ENCODE results near the gene KRT8.

KRT8 gene

DNA sequence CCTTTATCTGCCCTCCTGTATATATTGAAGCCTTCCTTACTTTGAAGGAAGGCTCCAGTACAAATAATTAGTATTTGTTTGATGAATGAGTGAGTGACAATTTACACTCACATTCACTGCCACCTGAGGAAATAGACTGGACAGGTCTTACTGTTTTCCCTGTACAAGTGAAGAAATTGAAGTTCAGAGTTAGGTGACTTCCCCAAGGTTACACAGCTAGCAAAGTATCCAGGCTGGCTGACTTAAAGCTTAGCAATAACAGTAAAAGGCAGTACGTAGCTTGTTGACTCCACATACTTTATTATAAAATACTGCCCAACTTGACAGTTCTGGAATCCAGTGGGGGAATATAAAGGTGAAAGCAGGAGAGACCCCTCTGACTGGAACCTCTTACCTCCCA lies 41.5 kb upstream of the KRT8 start:
- no peak overlapping the region for H3K27ac ChIP-seq (ENCODE audit: low read depth, low read length)
- H3K79me2 ChIP-seq (ENCODE audit: control insufficient read depth, insufficient read depth, low read length, unreplicated experiment): no peaks in the 10 kb centered on the region
- no peaks in the 10 kb centered on the region for H3K36me3 ChIP-seq (ENCODE audit: insufficient read depth, low read length)
- H2AFZ ChIP-seq (ENCODE audit: low read length, unreplicated experiment): no peak overlapping the region
- peaks cover 20% of the 10 kb centered on the region for H3K4me1 ChIP-seq (ENCODE audit: control insufficient read depth, insufficient read depth, low read length, unreplicated experiment)
- H3K4me3 ChIP-seq (ENCODE audit: low read depth, low read length): no peak overlapping the region
- H3K27me3 ChIP-seq (ENCODE audit: insufficient read depth, low read length): no peaks in the 10 kb centered on the region

DNA sequence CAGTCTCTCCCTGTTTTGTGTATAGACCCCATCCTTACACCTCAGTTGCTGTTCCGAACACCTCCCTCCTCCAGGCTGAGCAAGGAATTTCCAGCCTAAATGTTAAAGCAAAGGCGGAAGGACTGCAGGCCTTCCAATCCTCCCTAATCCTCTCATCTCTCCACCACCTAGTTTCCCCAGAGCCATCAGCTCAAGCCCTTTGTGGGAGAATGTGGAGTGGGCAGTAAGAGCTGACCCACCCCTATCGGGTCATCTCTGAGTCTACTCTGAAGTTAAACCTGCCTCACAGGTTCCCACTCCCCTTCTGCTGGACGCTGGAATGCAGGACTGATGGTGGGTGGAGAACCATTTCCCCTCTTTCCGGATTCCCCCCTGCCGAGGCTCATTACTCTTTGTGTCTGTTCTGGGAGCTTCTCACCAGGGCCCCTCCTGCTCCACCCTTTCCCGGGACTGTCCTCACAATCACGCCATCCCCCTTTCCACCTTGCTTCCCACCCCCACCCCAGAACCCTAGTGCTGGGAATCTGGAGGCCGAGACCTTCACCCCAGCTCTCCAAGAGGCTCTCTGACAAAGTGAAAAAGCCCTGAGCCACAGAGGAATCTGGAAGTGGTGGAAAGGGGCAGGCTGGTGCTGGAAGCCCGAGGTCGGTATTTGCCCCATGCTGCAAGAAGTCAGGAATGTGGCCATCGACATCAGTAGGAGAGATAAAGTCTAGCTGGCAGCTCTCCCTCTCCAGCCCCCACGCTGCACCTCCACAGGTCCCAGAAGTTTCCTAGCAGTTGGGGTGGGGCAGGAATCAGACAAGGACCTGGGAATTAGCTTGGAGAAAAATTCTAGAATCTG lies 40.7 kb upstream of the KRT8 start:
- Histone ChIP-seq H2AFZ (ENCODE audit: low read length, unreplicated experiment) (no peak overlapping the region), H3K27me3 (ENCODE audit: insufficient read depth, low read length) (no peaks in the 10 kb centered on the region), H3K36me3 (ENCODE audit: insufficient read depth, low read length) (no peaks in the 10 kb centered on the region), H3K79me2 (ENCODE audit: control insufficient read depth, insufficient read depth, low read length, unreplicated experiment) (no peaks in the 10 kb centered on the region), H3K27ac (ENCODE audit: low read depth, low read length) (no peak overlapping the region), H3K4me1 (ENCODE audit: control insufficient read depth, insufficient read depth, low read length, unreplicated experiment) (peaks cover 20% of the 10 kb centered on the region), H3K4me3 (ENCODE audit: low read depth, low read length) (no peak overlapping the region)

DNA sequence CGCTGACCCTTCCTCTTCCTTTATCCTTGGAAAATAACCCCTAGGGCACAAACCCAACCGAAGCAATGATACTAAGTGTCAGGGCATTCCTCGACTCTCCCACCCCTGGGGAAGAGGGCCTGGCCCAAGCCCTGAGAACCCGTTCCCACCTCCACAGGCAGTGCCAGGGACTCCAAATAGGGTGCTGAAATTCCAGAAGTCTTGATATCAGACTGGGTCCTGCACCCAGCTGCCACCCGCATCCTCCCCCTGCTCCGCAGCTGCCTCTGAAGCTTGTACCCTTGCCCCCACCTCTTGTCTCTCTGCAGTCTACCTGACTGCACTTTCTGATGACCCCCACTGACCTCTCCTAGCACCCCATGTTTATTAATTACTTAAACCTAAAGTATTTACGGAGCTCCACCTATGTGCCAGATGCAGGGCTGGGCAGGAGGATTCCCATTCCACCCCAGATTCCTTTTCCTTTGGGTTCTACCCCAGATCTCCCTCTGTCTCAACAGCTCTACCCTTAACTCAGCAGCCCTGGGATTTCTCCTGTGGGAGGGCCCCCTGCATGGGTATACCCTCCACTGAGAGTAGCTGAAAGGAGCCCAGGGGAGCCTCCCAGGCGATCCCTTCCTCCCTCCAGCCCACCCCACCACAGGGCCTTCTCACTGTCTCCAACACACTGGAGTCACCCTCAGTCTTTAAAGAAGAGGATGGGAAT lies 40.0 kb upstream of the KRT8 start:
- Histone ChIP-seq H3K79me2 (ENCODE audit: control insufficient read depth, insufficient read depth, low read length, unreplicated experiment) (no peaks in the 10 kb centered on the region), H3K36me3 (ENCODE audit: insufficient read depth, low read length) (no peaks in the 10 kb centered on the region), H3K27me3 (ENCODE audit: insufficient read depth, low read length) (no peaks in the 10 kb centered on the region), H3K4me1 (ENCODE audit: control insufficient read depth, insufficient read depth, low read length, unreplicated experiment) (peaks cover 20% of the 10 kb centered on the region), H3K27ac (ENCODE audit: low read depth, low read length) (no peak overlapping the region), H2AFZ (ENCODE audit: low read length, unreplicated experiment) (no peak overlapping the region), H3K4me3 (ENCODE audit: low read depth, low read length) (no peak overlapping the region)

DNA sequence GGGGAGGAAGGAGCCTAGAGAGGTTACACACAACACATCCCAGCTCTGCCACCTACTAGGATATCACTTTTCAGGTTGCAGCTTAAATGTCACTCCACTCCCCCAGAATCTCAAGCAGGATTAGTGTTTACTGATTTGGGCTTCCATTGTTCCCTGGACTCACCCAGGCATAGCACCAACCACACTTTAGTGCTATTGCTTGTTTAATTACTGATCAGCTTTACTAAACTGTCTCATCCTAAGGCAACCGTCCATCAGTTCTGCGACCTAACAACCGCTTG lies 38.0 kb upstream of the KRT8 start:
- Histone ChIP-seq H3K79me2 (ENCODE audit: control insufficient read depth, insufficient read depth, low read length, unreplicated experiment) (no peaks in the 10 kb centered on the region), H3K36me3 (ENCODE audit: insufficient read depth, low read length) (no peaks in the 10 kb centered on the region), H3K4me3 (ENCODE audit: low read depth, low read length) (no peak overlapping the region), H2AFZ (ENCODE audit: low read length, unreplicated experiment) (no peak overlapping the region), H3K27ac (ENCODE audit: low read depth, low read length) (no peak overlapping the region), H3K4me1 (ENCODE audit: control insufficient read depth, insufficient read depth, low read length, unreplicated experiment) (peaks cover 24% of the 10 kb centered on the region), H3K27me3 (ENCODE audit: insufficient read depth, low read length) (no peaks in the 10 kb centered on the region)

DNA sequence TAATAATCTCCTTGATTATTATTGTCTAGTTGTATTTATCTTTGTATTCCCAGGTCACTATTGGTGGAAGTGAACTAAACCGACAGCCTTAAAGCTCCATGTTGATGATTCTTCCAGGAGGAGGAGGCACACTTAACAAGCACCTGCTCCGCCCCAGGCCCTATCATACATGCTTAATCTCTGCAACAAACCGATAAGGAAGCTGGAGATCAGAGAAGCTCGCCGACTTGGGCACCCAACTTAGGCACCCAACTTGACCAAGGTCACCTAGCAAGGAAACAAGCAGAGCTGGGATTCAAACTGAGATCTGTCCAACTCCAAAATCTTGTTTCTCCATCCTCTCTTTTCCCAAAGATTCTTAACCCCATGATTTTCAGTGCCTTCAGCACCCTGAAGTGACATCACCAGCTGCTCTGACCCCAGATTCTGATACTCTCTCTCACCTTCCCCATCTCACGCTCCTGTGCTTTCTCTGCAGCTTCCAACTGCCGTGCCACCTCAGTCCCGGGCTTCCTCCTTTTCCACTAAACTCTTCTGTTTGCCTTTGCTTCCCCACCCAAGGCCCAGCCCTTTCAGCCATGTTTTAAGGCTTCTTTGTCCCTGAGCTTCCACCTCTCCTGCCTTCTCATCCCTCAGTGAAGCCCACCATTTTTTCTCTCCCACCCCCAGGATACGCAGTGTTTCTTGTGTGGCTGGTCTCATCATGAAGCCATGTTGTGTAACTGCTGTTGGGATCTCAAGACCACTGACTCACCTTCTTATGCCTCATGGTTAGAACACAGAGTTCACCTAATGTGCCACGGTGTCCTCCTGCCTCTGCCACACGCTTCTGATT lies 37.4 kb upstream of the KRT8 start:
- H3K27ac ChIP-seq (ENCODE audit: low read depth, low read length): no peak overlapping the region
- no peaks in the 10 kb centered on the region for H3K36me3 ChIP-seq (ENCODE audit: insufficient read depth, low read length)

DNA sequence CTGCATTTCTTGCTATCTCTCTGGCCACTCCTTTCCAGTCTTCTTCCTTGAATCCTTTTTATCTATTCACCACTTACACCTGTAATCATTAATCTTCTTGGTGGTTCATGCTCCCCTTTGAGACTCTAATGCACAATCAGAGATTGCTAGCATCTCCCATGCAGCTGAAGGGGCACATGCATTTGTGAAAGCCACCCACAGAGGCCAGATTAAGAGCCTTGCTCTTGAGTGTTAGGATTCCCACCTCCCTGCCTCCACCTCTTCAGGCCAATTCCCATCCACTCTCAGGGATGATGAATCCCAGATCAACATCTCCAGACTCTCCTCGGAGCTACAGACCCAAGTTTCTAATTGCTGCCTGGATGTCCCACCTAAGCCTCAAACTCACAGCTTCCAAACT lies 24.7 kb upstream of the KRT8 start:
- no peak overlapping the region for H3K27ac ChIP-seq (ENCODE audit: low read depth, low read length)
- no peaks in the 10 kb centered on the region for H3K27me3 ChIP-seq (ENCODE audit: insufficient read depth, low read length)
- peaks cover 37% of the 10 kb centered on the region for H3K4me1 ChIP-seq (ENCODE audit: control insufficient read depth, insufficient read depth, low read length, unreplicated experiment)
- no peaks in the 10 kb centered on the region for H3K36me3 ChIP-seq (ENCODE audit: insufficient read depth, low read length)
- no peaks in the 10 kb centered on the region for H3K79me2 ChIP-seq (ENCODE audit: control insufficient read depth, insufficient read depth, low read length, unreplicated experiment)
- no peak overlapping the region for H2AFZ ChIP-seq (ENCODE audit: low read length, unreplicated experiment)
- H3K4me3 ChIP-seq (ENCODE audit: low read depth, low read length): no peak overlapping the region

More for the DNA sequence above, 37.4 kb upstream of the KRT8 start:
- Histone ChIP-seq H3K4me3 (ENCODE audit: low read depth, low read length) (no peak overlapping the region), H3K4me1 (ENCODE audit: control insufficient read depth, insufficient read depth, low read length, unreplicated experiment) (peaks cover 24% of the 10 kb centered on the region), H2AFZ (ENCODE audit: low read length, unreplicated experiment) (no peak overlapping the region), H3K27me3 (ENCODE audit: insufficient read depth, low read length) (no peaks in the 10 kb centered on the region), H3K79me2 (ENCODE audit: control insufficient read depth, insufficient read depth, low read length, unreplicated experiment) (no peaks in the 10 kb centered on the region)

DNA sequence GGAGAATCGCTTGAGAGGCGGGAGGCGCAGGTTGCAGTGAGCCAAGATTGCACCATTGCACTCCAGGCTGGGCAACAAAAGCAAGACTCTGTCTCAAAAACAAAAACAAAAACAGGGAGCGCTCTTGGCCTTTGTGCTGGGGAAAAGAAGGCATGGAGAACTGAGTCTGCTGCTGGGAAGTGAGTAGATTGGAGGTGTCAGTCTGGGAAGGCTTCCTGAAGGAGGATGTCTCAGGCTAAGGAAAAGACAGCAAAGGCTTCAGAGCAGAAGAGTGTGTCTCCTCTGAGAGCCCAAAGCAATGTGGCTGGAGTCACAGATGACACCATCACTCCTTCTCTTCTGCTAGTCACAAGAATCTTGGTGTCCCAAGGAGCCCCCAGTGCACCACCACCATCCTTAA lies 23.1 kb upstream of the KRT8 start:
- Histone ChIP-seq H2AFZ (ENCODE audit: low read length, unreplicated experiment) (no peak overlapping the region), H3K4me3 (ENCODE audit: low read depth, low read length) (no peak overlapping the region), H3K4me1 (ENCODE audit: control insufficient read depth, insufficient read depth, low read length, unreplicated experiment) (peaks cover 39% of the 10 kb centered on the region), H3K27me3 (ENCODE audit: insufficient read depth, low read length) (no peaks in the 10 kb centered on the region), H3K79me2 (ENCODE audit: control insufficient read depth, insufficient read depth, low read length, unreplicated experiment) (no peaks in the 10 kb centered on the region), H3K36me3 (ENCODE audit: insufficient read depth, low read length) (no peaks in the 10 kb centered on the region), H3K27ac (ENCODE audit: low read depth, low read length) (peak overlapping the region; percentile 97)

DNA sequence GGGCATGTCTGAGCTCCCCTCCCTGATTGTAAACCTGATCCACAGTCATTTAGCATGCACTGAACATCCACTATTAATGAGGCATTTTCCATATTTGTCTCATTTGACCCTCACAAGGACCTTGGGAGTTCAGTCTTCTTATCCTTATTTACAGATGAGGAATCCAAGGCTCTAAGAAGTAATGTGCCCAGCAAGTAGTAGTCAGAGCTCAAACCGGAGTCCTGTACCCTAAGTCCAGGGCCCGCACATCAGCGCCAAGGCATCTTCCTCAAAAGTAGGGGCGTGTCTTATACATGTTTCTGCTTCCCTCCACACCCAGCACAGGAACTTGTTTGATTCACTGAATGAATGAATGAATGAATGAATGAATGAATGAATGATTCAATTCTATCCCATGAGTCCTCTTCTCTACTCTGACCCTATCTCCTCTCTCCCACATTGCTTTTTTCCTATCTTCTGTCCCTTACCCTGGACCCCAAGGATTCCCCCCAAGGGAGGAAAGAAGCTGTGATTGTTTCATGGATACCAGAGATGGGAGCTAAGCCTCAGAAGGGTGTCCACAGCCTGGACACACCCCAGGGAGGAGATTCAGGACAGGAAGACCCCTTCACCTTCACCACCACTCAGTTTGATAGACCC lies 21.8 kb upstream of the KRT8 start:
- H2AFZ ChIP-seq (ENCODE audit: low read length, unreplicated experiment): no peak overlapping the region
- H3K79me2 ChIP-seq (ENCODE audit: control insufficient read depth, insufficient read depth, low read length, unreplicated experiment): no peaks in the 10 kb centered on the region
- peaks cover 43% of the 10 kb centered on the region for H3K4me1 ChIP-seq (ENCODE audit: control insufficient read depth, insufficient read depth, low read length, unreplicated experiment)
- no peaks in the 10 kb centered on the region for H3K27me3 ChIP-seq (ENCODE audit: insufficient read depth, low read length)
- peak overlapping the region; percentile 97 for H3K27ac ChIP-seq (ENCODE audit: low read depth, low read length)
- H3K4me3 ChIP-seq (ENCODE audit: low read depth, low read length): no peak overlapping the region
- no peaks in the 10 kb centered on the region for H3K36me3 ChIP-seq (ENCODE audit: insufficient read depth, low read length)

DNA sequence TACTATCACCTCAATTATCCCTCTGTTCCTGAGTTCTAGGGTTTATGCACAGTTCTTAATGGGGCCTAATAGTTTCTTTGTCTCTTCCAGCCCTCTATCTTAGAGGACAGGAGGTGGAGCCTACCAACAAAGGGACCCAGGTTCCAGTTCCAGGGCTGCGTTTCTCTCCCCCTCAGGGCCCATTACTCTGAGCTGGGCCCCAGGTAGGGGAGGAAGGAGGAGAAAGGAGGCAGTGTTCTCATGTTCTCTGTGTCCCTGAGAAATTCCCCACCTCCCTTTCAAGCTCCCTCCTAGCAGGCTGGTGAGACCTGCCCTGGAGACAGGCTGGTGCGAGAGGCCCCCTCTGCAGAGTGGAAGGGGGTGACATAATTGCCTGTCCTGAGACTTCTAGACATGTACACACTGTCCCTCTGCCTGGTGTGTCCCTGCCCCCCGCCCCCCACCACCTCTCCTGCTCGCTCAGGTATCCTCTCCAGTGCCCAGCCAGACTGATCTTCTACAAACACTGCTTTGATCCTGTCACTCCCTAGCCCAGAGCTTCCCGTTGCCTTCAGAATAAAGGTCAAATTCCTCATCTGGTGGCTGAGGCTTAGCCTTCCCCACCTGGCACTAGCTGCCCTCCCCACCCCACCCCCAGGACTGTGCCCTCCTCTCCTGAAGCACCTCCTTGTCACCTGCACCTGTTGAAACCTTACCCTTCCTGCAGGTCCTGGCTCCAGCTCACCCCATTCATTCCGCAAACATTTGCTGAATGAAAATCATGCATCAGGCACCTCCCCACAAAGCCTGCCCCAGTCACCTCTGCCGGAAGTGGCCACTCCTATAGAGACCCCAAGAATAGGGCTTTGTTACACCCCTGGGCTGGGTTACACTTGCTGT lies 21.1 kb upstream of the KRT8 start:
- Histone ChIP-seq H3K79me2 (ENCODE audit: control insufficient read depth, insufficient read depth, low read length, unreplicated experiment) (no peaks in the 10 kb centered on the region), H2AFZ (ENCODE audit: low read length, unreplicated experiment) (no peak overlapping the region), H3K27me3 (ENCODE audit: insufficient read depth, low read length) (no peaks in the 10 kb centered on the region), H3K36me3 (ENCODE audit: insufficient read depth, low read length) (no peaks in the 10 kb centered on the region), H3K4me1 (ENCODE audit: control insufficient read depth, insufficient read depth, low read length, unreplicated experiment) (peaks cover 48% of the 10 kb centered on the region), H3K27ac (ENCODE audit: low read depth, low read length) (peak overlapping the region; percentile 97), H3K4me3 (ENCODE audit: low read depth, low read length) (no peak overlapping the region)
